Measurements from ENCODE around the gene RTKN2. TPM values are rescaled to one million over a fixed set of nuclear protein-coding genes. Genes with fewer than 3 reads are reported as not detected.

RTKN2 gene
- total RNA-seq, 4 donors from 2014 or later, result 4.9 to 10.8 (median 9.7) TPM

DNA sequence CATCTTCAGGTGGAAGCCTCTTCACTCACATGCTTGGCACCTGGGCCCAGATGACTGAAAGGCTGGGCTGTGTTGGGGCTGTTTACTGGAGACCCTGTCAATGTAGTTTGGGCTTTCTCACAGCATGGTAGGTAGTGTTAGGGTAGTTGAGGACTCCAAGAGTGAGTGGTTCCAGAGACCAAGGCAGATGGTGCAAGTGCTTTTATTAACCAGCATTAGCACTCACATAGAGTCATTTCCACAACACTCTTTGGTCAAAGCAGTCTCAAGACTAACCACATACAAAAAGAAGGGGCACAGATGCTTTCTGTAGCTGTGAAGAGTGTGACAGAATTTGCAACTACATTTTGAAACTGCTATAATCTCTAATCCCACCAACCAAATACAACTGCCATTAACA is 135.0 kb downstream of the RTKN2 start:
- no peaks in the 10 kb centered on the region for H3K27me3 ChIP-seq
- intact Hi-C loops (cut with DNase I), result no loop called here
- peaks cover 0 to 4% (median 0%) of the 10 kb centered on the region in 3 donors for H3K4me1 ChIP-seq
- no peak overlapping the region for H3K27ac ChIP-seq
- no peak for DNase-seq
- no peaks in the 10 kb centered on the region for H3K36me3 ChIP-seq
- no peak overlapping the region for H3K4me3 ChIP-seq
- H3K9me3 ChIP-seq, result no peaks in the 10 kb centered on the region
- TF ChIP-seq, protein P1, sequence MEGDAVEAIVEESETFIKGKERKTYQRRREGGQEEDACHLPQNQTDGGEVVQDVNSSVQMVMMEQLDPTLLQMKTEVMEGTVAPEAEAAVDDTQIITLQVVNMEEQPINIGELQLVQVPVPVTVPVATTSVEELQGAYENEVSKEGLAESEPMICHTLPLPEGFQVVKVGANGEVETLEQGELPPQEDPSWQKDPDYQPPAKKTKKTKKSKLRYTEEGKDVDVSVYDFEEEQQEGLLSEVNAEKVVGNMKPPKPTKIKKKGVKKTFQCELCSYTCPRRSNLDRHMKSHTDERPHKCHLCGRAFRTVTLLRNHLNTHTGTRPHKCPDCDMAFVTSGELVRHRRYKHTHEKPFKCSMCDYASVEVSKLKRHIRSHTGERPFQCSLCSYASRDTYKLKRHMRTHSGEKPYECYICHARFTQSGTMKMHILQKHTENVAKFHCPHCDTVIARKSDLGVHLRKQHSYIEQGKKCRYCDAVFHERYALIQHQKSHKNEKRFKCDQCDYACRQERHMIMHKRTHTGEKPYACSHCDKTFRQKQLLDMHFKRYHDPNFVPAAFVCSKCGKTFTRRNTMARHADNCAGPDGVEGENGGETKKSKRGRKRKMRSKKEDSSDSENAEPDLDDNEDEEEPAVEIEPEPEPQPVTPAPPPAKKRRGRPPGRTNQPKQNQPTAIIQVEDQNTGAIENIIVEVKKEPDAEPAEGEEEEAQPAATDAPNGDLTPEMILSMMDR (IDR thresholded peaks at IDR 0.05), result no peak
- no peak for TF ChIP-seq POLR2A (IDR thresholded peaks at IDR 0.05)

Other genes with a start within 250 kb of the RTKN2 start
- 1 to 10 TPM in 3 of 4 donors, under 1 TPM in 1; 0.56 to 4.7 (median 1.2) TPM for gene ZNF365, start 105.5 kb upstream of the RTKN2 start, total RNA-seq

Data from esophagus squamous epithelium (tissue), 5 donors.